GM18868 (cell line): ENCODE measurements around the gene ROM1.
"Not testable (repeated sequence)": the region's sequence is repeated elsewhere in the genome, so short reads cannot be mapped to it uniquely, and the experiment has no call there.

Source experiments
- ATAC-seq: cut with Tn5 transposase; IDR thresholded peaks from one replicate; pipeline ENCODE4 v1.9.1; 2021; ENCODE audit warnings: mild to moderate bottlenecking, moderate library complexity; ENCODE audit not compliant: unreplicated experiment

The ROM1 gene

GRCh38 chr11:62607714-62608113, 5.3 kb upstream of the ROM1 start:
- no peak for ATAC-seq

GRCh38 chr11:62608776-62609175, 4.3 kb upstream of the ROM1 start:
- ATAC-seq = no peak

- ATAC-seq = no peak
Observed at GRCh38 chr11:62610403-62610802, 2.7 kb upstream of the ROM1 start.

GRCh38 chr11:62610814-62611704, 2.0 kb upstream of the ROM1 start:
- ATAC-seq = no peak

- peak; percentile 29 for ATAC-seq
Observed at GRCh38 chr11:62611705-62612365, 1.2 kb upstream of the ROM1 start.

- no peak for ATAC-seq
Observed at GRCh38 chr11:62613291-62613778, 278 bp downstream of the ROM1 start.

GRCh38 chr11:62614275-62614674, 1.2 kb downstream of the ROM1 start:
- ATAC-seq = no peak

- ATAC-seq = no peak
Observed at GRCh38 chr11:62615521-62615920, 2.5 kb downstream of the ROM1 start.

GRCh38 chr11:62616957-62617356, 3.9 kb downstream of the ROM1 start:
- not testable (repeated sequence) for ATAC-seq

- ATAC-seq = no peak
Observed at GRCh38 chr11:62621027-62621566, 8.0 kb downstream of the ROM1 start.

GRCh38 chr11:62621567-62622470, 8.8 kb downstream of the ROM1 start, which contains the start of gene B3GAT3:
Gene B3GAT3, minus strand, starts transcription at chr11:62621986. Its CDS starts 39 bp downstream, at chr11:62621947.
- ATAC-seq = peak; percentile 96

GRCh38 chr11:62622476-62623089, 9.5 kb downstream of the ROM1 start:
- no peak for ATAC-seq

- no peak for ATAC-seq
Observed at GRCh38 chr11:62627713-62628112, 14.7 kb downstream of the ROM1 start.

GRCh38 chr11:62632492-62632891, 19.4 kb downstream of the ROM1 start:
- no peak for ATAC-seq

- no peak for ATAC-seq
Observed at GRCh38 chr11:62644220-62644619, 31.2 kb downstream of the ROM1 start.

GRCh38 chr11:62645671-62645945, 32.6 kb downstream of the ROM1 start:
- no peak for ATAC-seq

GRCh38 chr11:62645946-62646824, 33.1 kb downstream of the ROM1 start, which contains the start of gene GANAB:
Gene GANAB, minus strand, starts transcription at chr11:62646613. Its CDS starts 14 bp downstream, at chr11:62646599.
- ATAC-seq = peak; percentile 92

- no peak for ATAC-seq
Observed at GRCh38 chr11:62646825-62647608, 34.0 kb downstream of the ROM1 start.

GRCh38 chr11:62647609-62648005, 34.5 kb downstream of the ROM1 start:
- no peak for ATAC-seq
